IMR-90 (cell line): ENCODE measurements around the gene PFAS. TPM values are rescaled to one million over a fixed set of nuclear protein-coding genes. Genes with fewer than 3 reads are reported as not detected.

Experiments
- ATAC-seq: fragments of 200-7000 bp; cut with Tn5 transposase; 2 replicates; pipeline ENCODE4 v1.9.1; 2020; ENCODE audit warnings: low read depth, mild to moderate bottlenecking, moderate library complexity
- BruUV-seq: library from RNA; stranded (reverse); fragments of 400-500 nt; replicated peaks from 2 replicates; lab custom pipeline; 2021; lab: Mats Ljungman, UMichigan
- CTCF ChIA-PET: fragments of 300-600 bp; formaldehyde crosslinking; extraction: SDS; loops from one replicate; lab custom pipeline; 2021; ENCODE audit warnings: antibody characterized with exemption; lab: Yijun Ruan, JAX
- POLR2A ChIA-PET: fragments of 300-600 bp; sonication (Branson Sonifier 250); formaldehyde crosslinking; loops from one replicate; lab custom pipeline; 2022; ENCODE audit warnings: antibody characterized with exemption; ENCODE audit not compliant: unreplicated experiment; lab: Charles Lee
- DNase-seq: peaks from one replicate; pipeline ENCODE4 v3.0.0; 2013
- H2AFZ ChIP-seq: replicated peaks from 2 replicates; pipeline ENCODE3; 2013; ENCODE audit warnings: low read length, mild to moderate bottlenecking; ENCODE audit not compliant: poor library complexity
- H2AK5ac ChIP-seq: 2 replicates; pipeline ENCODE4 v1.6.1; 2013; ENCODE audit warnings: low read depth, low read length, inconsistent platforms
- H2AK9ac ChIP-seq: replicated peaks from 2 replicates; pipeline ENCODE3; 2013; ENCODE audit warnings: mild to moderate bottlenecking, low read depth, low read length, moderate library complexity; ENCODE audit not compliant: poor library complexity
- H2BK120ac ChIP-seq: 2 replicates; pipeline ENCODE4 v1.6.1; 2013; ENCODE audit warnings: low read depth, low read length, inconsistent platforms
- H2BK15ac ChIP-seq: 3 replicates; pipeline ENCODE4 v1.6.1; 2013; ENCODE audit warnings: low read depth, low read length, inconsistent platforms
- H2BK20ac ChIP-seq: 2 replicates; pipeline ENCODE4 v1.6.1; 2013; ENCODE audit warnings: low read depth, mild to moderate bottlenecking, inconsistent platforms, low read length, moderate library complexity
- H2BK5ac ChIP-seq: 2 replicates; pipeline ENCODE4 v1.6.1; 2013; ENCODE audit warnings: mild to moderate bottlenecking, low read depth, low read length, inconsistent platforms; ENCODE audit not compliant: poor library complexity, severe bottlenecking
- H3K14ac ChIP-seq: replicated peaks from 2 replicates; pipeline ENCODE4 v1.6.1; 2013; ENCODE audit warnings: low read depth, low read length, inconsistent platforms
- H3K18ac ChIP-seq: 2 replicates; pipeline ENCODE4 v1.6.1; 2013; ENCODE audit warnings: low read depth, low read length, control low read depth
- H3K23ac ChIP-seq: 2 replicates; pipeline ENCODE4 v1.6.1; 2013; ENCODE audit warnings: low read depth, low read length, inconsistent platforms
- H3K27ac ChIP-seq: 2 replicates; pipeline ENCODE4 v1.5.1; 2013; ENCODE audit warnings: mild to moderate bottlenecking, control low read depth, low read length; ENCODE audit not compliant: insufficient read depth
- H3K27me3 ChIP-seq: 2 replicates; pipeline ENCODE4 v1.6.1; 2013; ENCODE audit warnings: low read length; ENCODE audit not compliant: control insufficient read depth, insufficient read depth
- H3K36me3 ChIP-seq: 2 replicates; pipeline ENCODE4 v1.6.1; 2013; ENCODE audit warnings: low read length, mixed read lengths; ENCODE audit not compliant: control insufficient read depth, insufficient read depth
- H3K4ac ChIP-seq: 2 replicates; pipeline ENCODE4 v1.6.1; 2013; ENCODE audit warnings: low read depth, low read length, inconsistent platforms
- H3K4me1 ChIP-seq: 2 replicates; pipeline ENCODE4 v1.6.1; 2013; ENCODE audit warnings: low read length, mixed read lengths; ENCODE audit not compliant: control insufficient read depth, insufficient read depth
- H3K4me2 ChIP-seq: 2 replicates; pipeline ENCODE4 v1.6.1; 2013; ENCODE audit warnings: low read depth, mild to moderate bottlenecking, control low read depth, low read length, moderate library complexity
- H3K4me3 ChIP-seq: 2 replicates; pipeline ENCODE4 v1.5.1; 2013; ENCODE audit warnings: low read depth, mild to moderate bottlenecking, control low read depth, low read length, moderate library complexity; ENCODE audit not compliant: insufficient read depth
- H3K56ac ChIP-seq: 2 replicates; pipeline ENCODE4 v1.6.1; 2013; ENCODE audit warnings: low read length, inconsistent platforms; ENCODE audit not compliant: insufficient read depth; ENCODE audit errors: extremely low read depth
- H3K79me1 ChIP-seq, 2 experiments: 2 replicates each; pipeline ENCODE4 v1.6.1; 2013; ENCODE audit warnings: low read length in 2 of 2, inconsistent platforms in 1 of 2, low read depth in 1 of 2
- H3K9ac ChIP-seq: 2 replicates; pipeline ENCODE4 v1.6.1; 2013; ENCODE audit warnings: low read depth, low read length, control low read depth
- H3K9me1 ChIP-seq: 2 replicates; pipeline ENCODE4 v1.6.1; 2013; ENCODE audit warnings: low read length, inconsistent platforms; ENCODE audit not compliant: insufficient read depth
- H3K9me3 ChIP-seq: 2 replicates; pipeline ENCODE4 v1.6.1; 2013; ENCODE audit warnings: low read length; ENCODE audit not compliant: control insufficient read depth, insufficient read depth
- H4K20me1 ChIP-seq: 2 replicates; pipeline ENCODE4 v1.6.1; 2013; ENCODE audit warnings: low read length, inconsistent platforms; ENCODE audit not compliant: insufficient read depth
- H4K5ac ChIP-seq: 2 replicates; pipeline ENCODE4 v1.6.1; 2013; ENCODE audit warnings: mild to moderate bottlenecking, low read depth, low read length, control low read depth
- H4K8ac ChIP-seq, 2 experiments: 2 replicates each; pipeline ENCODE4 v1.6.1; 2013; ENCODE audit warnings: low read depth in 2 of 2, low read length in 2 of 2, control low read depth in 1 of 2, inconsistent platforms in 1 of 2
- H4K91ac ChIP-seq: 2 replicates; pipeline ENCODE4 v1.6.1; 2013; ENCODE audit warnings: low read depth, low read length, inconsistent platforms; ENCODE audit not compliant: insufficient read depth
- CHD1 ChIP-seq: IDR thresholded peaks from 2 replicates; pipeline ENCODE4 v1.6.1; 2012; ENCODE audit warnings: low read depth, low read length, improper control_type of control experiment
- NFE2L2 ChIP-seq: fragments of 150-350 bp; IDR thresholded peaks from 2 replicates; pipeline ENCODE4 v1.6.1; 2016; ENCODE audit warnings: low read depth, mild to moderate bottlenecking, low read length
- WGBS, 2 experiments: methylation state at CpG; one replicate each; pipeline versions ENCODE4 v1.1.5 to v1.1.7; 2013; ENCODE audit warnings: missing lambda C conversion rate in 2 of 2; ENCODE audit not compliant: insufficient read length in 1 of 2; ENCODE audit errors: extremely low coverage in 2 of 2; 5-methylcytosine and 5-hydroxymethylcytosine counted together
- dilution Hi-C: fragments of 300-500 bp; cut with HindIII; formaldehyde crosslinking; loops from one replicate; pipeline ENCODE4 v1.14.3; 2018; ENCODE audit warnings: low sequenced_read_pairs; ENCODE audit not compliant: unreplicated experiment
- in situ Hi-C: fragments of 300-500 bp; cut with MboI; formaldehyde crosslinking; loops from 3 replicates; pipeline ENCODE4 v1.14.3; 2019; ENCODE audit warnings: low sequenced_read_pairs, inconsistent platforms, mixed read lengths
- intact Hi-C: fragments of 100-400 bp; cut with micrococcal nuclease; formaldehyde crosslinking; loops from 2 replicates; pipeline ENCODE4 v1.10.0; 2022
- polyA plus RNA-seq, 3 experiments: library from polyadenylated mRNA; depleted of rRNA; stranded (reverse); fragments of >200 nt; gene quantifications; 2 replicates each; pipeline ENCODE4 v1.2.3, GENCODE V29; 2012; ENCODE audit warnings: low replicate concordance in 1 of 3
- total RNA-seq: library from RNA; depleted of rRNA; stranded (reverse); fragments of >200 nt; gene quantifications from 2 replicates; pipeline ENCODE4 v1.2.3, GENCODE V29; 2012

The PFAS gene
- total and polyA plus RNA-seq, 2 of the 4 experiments (the other 2 are of a cell fraction), result 20.7 to 26.2 TPM

- Histone ChIP-seq H3K36me3 (peaks cover 49% of the 10 kb centered on the region), H2BK5ac (no peak overlapping the region), H3K4me2 (no peak overlapping the region), H3K9me1 (no peaks in the 10 kb centered on the region), H3K18ac (no peak overlapping the region), H3K4ac (no peak overlapping the region), H3K79me1 (no peaks in the 10 kb centered on the region), H2AK5ac (no peak overlapping the region), H4K5ac (no peak overlapping the region), H3K27me3 (no peaks in the 10 kb centered on the region), H4K20me1 (no peaks in the 10 kb centered on the region), H3K4me3 (no peak overlapping the region), H3K9me3 (no peaks in the 10 kb centered on the region), H2AK9ac (no peak overlapping the region), H2BK120ac (no peak overlapping the region), H3K56ac (no peak overlapping the region), H3K9ac (no peak overlapping the region), H4K91ac (no peak overlapping the region), H4K8ac (no peak overlapping the region), H2BK15ac (no peak overlapping the region), H3K4me1 (no peaks in the 10 kb centered on the region), H3K27ac (no peak overlapping the region), H2BK20ac (no peak overlapping the region), H3K23ac (no peak overlapping the region), H2AFZ (no peak overlapping the region), H3K14ac (no peak overlapping the region)
- in situ Hi-C loops (no loop called here), dilution Hi-C loops (no loop called here), intact Hi-C loops (no loop called here)
- ATAC-seq, result no peak
- ChIA-PET POLR2A (no interaction called here), CTCF (no interaction called here)
- WGBS, 2 experiments, result 96% methylated on average over 7 of the region's 13 CpGs; no CpG with 5 or more reads in 1 of the 2 experiments
- DNase-seq, result no peak
- TF ChIP-seq NFE2L2 (no peak), CHD1 (no peak)
- BruUV-seq, result no TSS peak
Measured at GRCh38 chr17:8267480-8268147, 18.5 kb downstream of the PFAS start.
